Effector CD4-positive, alpha-beta T cell (primary cell): ENCODE results near the gene EIF1AD.
"Not testable (repeated sequence)": the region's sequence is repeated elsewhere in the genome, so short reads cannot be mapped to it uniquely, and the experiment has no call there.

Source experiments
- DNase-seq: peaks from one replicate; pipeline ENCODE4 v3.0.0-alpha.2; 2020
- total RNA-seq: gene quantifications from one replicate; lab custom pipeline; 2026; lab: John Stamatoyannopoulos, UW

Gene EIF1AD
- 53.7 reads per million, percentile 70 among the genes with 10 or more reads in this experiment for total RNA-seq

GRCh38 chr11:66001942-66002647 lies at the start of gene EIF1AD, which contains the start of gene BANF1:
EIF1AD (minus strand) TSS chr11:66002157; CDS start chr11:66000389, 1,768 bp downstream.
BANF1 (plus strand) TSS chr11:66002503; CDS start chr11:66003251, 748 bp downstream.
- DNase-seq, result peak; percentile 85

- DNase-seq, result no peak
These were observed 49.4 kb upstream of the EIF1AD start for GRCh38 chr11:66051371-66051765.

- DNase-seq, result no peak
These were observed 48.7 kb upstream of the EIF1AD start for GRCh38 chr11:66050581-66051231.

GRCh38 chr11:66048547-66049323 lies 46.8 kb upstream of the EIF1AD start, which contains the start of gene GAL3ST3:
GAL3ST3 (minus strand) TSS chr11:66049161; CDS start chr11:66045415, 3,746 bp downstream.
- DNase-seq, result no peak

GRCh38 chr11:66047541-66048365 lies 45.8 kb upstream of the EIF1AD start:
- no peak for DNase-seq

GRCh38 chr11:66046901-66047300 lies 44.9 kb upstream of the EIF1AD start:
- no peak for DNase-seq

- DNase-seq, result peak; percentile 88
These were observed 43.3 kb upstream of the EIF1AD start for GRCh38 chr11:66045177-66045639.

GRCh38 chr11:66044757-66045156 lies 42.8 kb upstream of the EIF1AD start:
- no peak for DNase-seq

- DNase-seq, result no peak
These were observed 41.3 kb upstream of the EIF1AD start for GRCh38 chr11:66042996-66043906.

GRCh38 chr11:66042227-66042995 lies 40.5 kb upstream of the EIF1AD start:
- DNase-seq, result no peak

GRCh38 chr11:66039765-66040164 lies 37.8 kb upstream of the EIF1AD start:
- DNase-seq, result no peak

GRCh38 chr11:66037327-66037726 lies 35.4 kb upstream of the EIF1AD start:
- no peak for DNase-seq

GRCh38 chr11:66036334-66036710 lies 34.4 kb upstream of the EIF1AD start:
- no peak for DNase-seq

GRCh38 chr11:66035653-66036333 lies 33.8 kb upstream of the EIF1AD start:
- no peak for DNase-seq

GRCh38 chr11:66032957-66033735 lies 31.2 kb upstream of the EIF1AD start:
- DNase-seq, result no peak

- DNase-seq, result no peak
These were observed 24.1 kb upstream of the EIF1AD start, which contains the start of gene CATSPER1 for GRCh38 chr11:66026017-66026529. CATSPER1 (minus strand) TSS chr11:66026479; CDS start chr11:66026379, 100 bp downstream.

- DNase-seq, result not testable (repeated sequence)
These were observed 21.2 kb upstream of the EIF1AD start for GRCh38 chr11:66023186-66023440.

- peak; percentile 68 for DNase-seq
These were observed 20.6 kb upstream of the EIF1AD start for GRCh38 chr11:66022401-66023185.
